Liver (tissue), 9 donors: ENCODE data around the gene LDB2. TPM values are rescaled to one million over a fixed set of nuclear protein-coding genes. Genes with fewer than 3 reads are reported as not detected.
A peak's percentile ranks its signal among the peaks of the same experiment; 100 is the strongest.

Source experiments
- DNase-seq: peaks from one replicate; pipeline ENCODE4 v3.0.0-alpha.2; 2017; ENCODE audit warnings: low spot score
- H3K27ac ChIP-seq, 2 donors: one replicate each; pipeline ENCODE4 v1.7.0; 2013; ENCODE audit warnings: inconsistent platforms in 2 of 2, low read length in 2 of 2, control low read depth in 1 of 2, low read depth in 1 of 2, mild to moderate bottlenecking in 1 of 2
- H3K27me3 ChIP-seq, 4 donors: one replicate each; pipeline versions ENCODE4 v1.6.1 to v1.7.0; 2013; ENCODE audit warnings: low read length in 3 of 4, inconsistent platforms in 1 of 4, mild to moderate bottlenecking in 1 of 4, moderate library complexity in 1 of 4; ENCODE audit not compliant: control insufficient read depth in 4 of 4, insufficient read depth in 4 of 4
- H3K36me3 ChIP-seq, 4 donors: one replicate each; pipeline versions ENCODE4 v1.6.1 to v1.7.0; 2013; ENCODE audit warnings: low read length in 3 of 4, mild to moderate bottlenecking in 3 of 4, low read depth in 1 of 4, moderate library complexity in 1 of 4; ENCODE audit not compliant: control insufficient read depth in 4 of 4, insufficient read depth in 3 of 4
- H3K4me1 ChIP-seq, 4 donors: one replicate each; pipeline versions ENCODE4 v1.6.1 to v1.7.0; 2013; ENCODE audit warnings: low read length in 3 of 4, mild to moderate bottlenecking in 3 of 4, moderate library complexity in 1 of 4; ENCODE audit not compliant: control insufficient read depth in 4 of 4, insufficient read depth in 4 of 4
- H3K4me3 ChIP-seq, 3 donors: one replicate each; pipeline versions ENCODE4 v1.6.1 to v1.7.0; 2013; ENCODE audit warnings: low read length in 3 of 3, control low read depth in 1 of 3, low read depth in 1 of 3, mild to moderate bottlenecking in 1 of 3
- H3K9ac ChIP-seq, 2 donors: one replicate each; pipeline ENCODE4 v1.7.0; 2013; ENCODE audit warnings: low read length in 2 of 2, mild to moderate bottlenecking in 2 of 2, moderate library complexity in 2 of 2, control low read depth in 1 of 2, low read depth in 1 of 2
- H3K9me3 ChIP-seq, 4 donors: one replicate each; pipeline versions ENCODE4 v1.6.1 to v1.7.0; 2013; ENCODE audit warnings: low read length in 3 of 4; ENCODE audit not compliant: control insufficient read depth in 4 of 4
- ATF3 ChIP-seq: IDR thresholded peaks from 2 replicates; pipeline ENCODE4 v1.6.1; 2016; ENCODE audit warnings: antibody characterized with exemption
- CTCF ChIP-seq: fragments of 150-350 bp; IDR thresholded peaks from 2 replicates; pipeline ENCODE4 v1.5.1; 2017; ENCODE audit warnings: improper control_type of control experiment, low read depth, low read length; ENCODE audit not compliant: missing input control
- EGR1 ChIP-seq, 2 donors: IDR thresholded peaks; 2 replicates each; pipeline ENCODE4 v1.6.1; 2016 to 2018; ENCODE audit warnings: antibody characterized with exemption in 2 of 2, low read depth in 2 of 2
- FOXA1 ChIP-seq: IDR thresholded peaks from 2 replicates; pipeline ENCODE4 v1.6.1; 2016; ENCODE audit warnings: antibody characterized with exemption
- FOXA2 ChIP-seq: IDR thresholded peaks from 2 replicates; pipeline ENCODE4 v1.6.1; 2016; ENCODE audit warnings: antibody characterized with exemption
- GABPA ChIP-seq, 2 donors: IDR thresholded peaks in 1 of 2; conservative IDR thresholded peaks in 1 of 2; 2 replicates each; pipeline ENCODE4 v1.6.1; 2016; ENCODE audit warnings: antibody characterized with exemption in 2 of 2, mild to moderate bottlenecking in 1 of 2, moderate library complexity in 1 of 2
- HNF4A ChIP-seq, 2 donors: conservative IDR thresholded peaks; 2 replicates each; pipeline ENCODE4 v1.6.1; 2016; ENCODE audit warnings: antibody characterized with exemption in 2 of 2, mild to moderate bottlenecking in 2 of 2
- HNF4G ChIP-seq: IDR thresholded peaks from 2 replicates; pipeline ENCODE4 v1.6.1; 2016; ENCODE audit warnings: antibody characterized with exemption
- JUND ChIP-seq, 2 donors: IDR thresholded peaks; 2 replicates each; pipeline ENCODE4 v1.6.1; 2016; ENCODE audit warnings: antibody characterized with exemption in 2 of 2
- MAX ChIP-seq: IDR thresholded peaks from 2 replicates; pipeline ENCODE4 v1.6.1; 2016; ENCODE audit warnings: antibody characterized with exemption
- NR2F2 ChIP-seq: IDR thresholded peaks from 2 replicates; pipeline ENCODE4 v1.6.1; 2016; ENCODE audit warnings: antibody characterized with exemption
- RAD21 ChIP-seq, 2 donors: IDR thresholded peaks; 2 replicates each; pipeline ENCODE4 v1.6.1; 2016; ENCODE audit warnings: antibody characterized with exemption in 2 of 2, mild to moderate bottlenecking in 2 of 2
- REST ChIP-seq: IDR thresholded peaks from 2 replicates; pipeline ENCODE4 v1.6.1; 2016; ENCODE audit warnings: antibody characterized with exemption, mild to moderate bottlenecking
- RXRA ChIP-seq, 2 donors: IDR thresholded peaks; 2 replicates each; pipeline ENCODE4 v1.6.1; 2017 to 2018; ENCODE audit warnings: antibody characterized with exemption in 2 of 2, mild to moderate bottlenecking in 1 of 2
- SP1 ChIP-seq: IDR thresholded peaks from 2 replicates; pipeline ENCODE4 v1.6.1; 2018; ENCODE audit warnings: antibody characterized with exemption, mild to moderate bottlenecking
- TAF1 ChIP-seq: conservative IDR thresholded peaks from 2 replicates; pipeline ENCODE4 v1.6.1; 2016; ENCODE audit warnings: antibody characterized with exemption, mild to moderate bottlenecking
- YY1 ChIP-seq: IDR thresholded peaks from 2 replicates; pipeline ENCODE4 v1.6.1; 2016; ENCODE audit warnings: antibody characterized with exemption, mild to moderate bottlenecking
- ZBTB33 ChIP-seq: IDR thresholded peaks from 2 replicates; pipeline ENCODE4 v1.6.1; 2016; ENCODE audit warnings: antibody characterized with exemption
- WGBS: extraction: QIAGEN DNeasy Blood & Tissue Kit; methylation state at CpG from one replicate; pipeline ENCODE4 v1.1.7; 2013; 5-methylcytosine and 5-hydroxymethylcytosine counted together
- polyA plus RNA-seq, 2 donors: library from polyadenylated mRNA; stranded (reverse) in 1 of 2; unstranded in 1 of 2; fragments of 200-250 nt in 1 of 2; fragments of >200 nt in 1 of 2; fragmentation: Nextera tagmentation in 1 of 2; extraction: Ambion mirVana in 1 of 2; gene quantifications; one replicate each; pipeline versions ENCODE4 v1.2.1 to v1.2.3, GENCODE V29; 2013 to 2015
- total RNA-seq, 2 donors: library from RNA; depleted of rRNA; stranded (reverse); fragments of >200 nt; gene quantifications; one replicate each; pipeline ENCODE4 v1.2.3, GENCODE V29; 2014
- donor health status: healthy.
- donor health status: healthy.
- donor health status: healthy.
- donor health status: healthy.
- donor health status: healthy.

The LDB2 gene
- total and polyA plus RNA-seq, 4 donors = 7.4 to 31.9 (median 16.8) TPM

- no peak overlapping the region for H3K4me3 ChIP-seq
- H3K36me3 ChIP-seq = no peaks in the 10 kb centered on the region
- peaks cover 6 to 29% (median 20%) of the 10 kb centered on the region in 4 donors for H3K4me1 ChIP-seq
- no peak overlapping the region for H3K9ac ChIP-seq
- DNase-seq = no peak
- no peaks in the 10 kb centered on the region for H3K9me3 ChIP-seq
- 73% methylated on average over 12 of the region's 12 CpGs for WGBS
- H3K27ac ChIP-seq = peak overlapping the region; percentile 9 to 45
- no peaks in the 10 kb centered on the region for H3K27me3 ChIP-seq
- no peak for TF ChIP-seq HNF4G
- no peak for TF ChIP-seq CTCF
- TF ChIP-seq MAX = peak; percentile 39
- peak; percentile 52 for TF ChIP-seq NR2F2
- peak in 1 of 2 donors; percentile 67 for TF ChIP-seq RXRA (IDR thresholded peaks at IDR 0.05)
- TF ChIP-seq FOXA2 = no peak
- TF ChIP-seq YY1 = peak; percentile 47
- TF ChIP-seq RAD21 (IDR thresholded peaks at IDR 0.05) = peak in 1 of 2 donors; percentile 39
- TF ChIP-seq TAF1 = no peak
- TF ChIP-seq ATF3 = peak; percentile 12
- TF ChIP-seq GABPA (IDR thresholded peaks at IDR 0.05 in 1 of 2, conservative IDR thresholded peaks at IDR 0.05 in 1 of 2) = no peak
- TF ChIP-seq JUND (IDR thresholded peaks at IDR 0.05) = peak in 1 of 2 donors; percentile 46
- peak; percentile 36 for TF ChIP-seq FOXA1
- TF ChIP-seq HNF4A (conservative IDR thresholded peaks at IDR 0.05) = peak; percentile 80 to 92
- peak; percentile 62 for TF ChIP-seq ZBTB33
- TF ChIP-seq REST = no peak
- peak in 1 of 2 donors; percentile 21 for TF ChIP-seq EGR1 (IDR thresholded peaks at IDR 0.05; ENCODE audit: low read depth in 2 of 2)
- TF ChIP-seq SP1 = peak; percentile 55
These were observed 70.4 kb downstream of the LDB2 start for GRCh38 chr4:16827794-16828724.
